HCT116 (cell line): ENCODE data around the gene PRKD2.

ENCODE experiments used
- EGR1 ChIP-seq: IDR thresholded peaks from 2 replicates; pipeline ENCODE4 v1.6.1; 2012; ENCODE audit warnings: low read depth
- EZH2 ChIP-seq: fragments of 200-600 bp; sonication (generic); IDR thresholded peaks from 2 replicates; pipeline ENCODE4 v1.6.1; 2017; ENCODE audit warnings: antibody characterized with exemption, mixed run types
- EZH2phosphoT487 ChIP-seq: fragments of 200-600 bp; IDR thresholded peaks from 2 replicates; pipeline ENCODE4 v1.6.1; 2018; ENCODE audit warnings: antibody characterized with exemption, borderline replicate concordance
- JUND ChIP-seq: IDR thresholded peaks from 2 replicates; pipeline ENCODE4 v1.6.1; 2012
- MAX ChIP-seq: IDR thresholded peaks from 2 replicates; pipeline ENCODE4 v1.6.1; 2012
- POLR2A ChIP-seq: IDR thresholded peaks from 2 replicates; pipeline ENCODE4 v1.7.0; 2011; ENCODE audit warnings: borderline replicate concordance; ENCODE audit not compliant: insufficient read depth, insufficient read length; ENCODE audit errors: extremely low read depth
- SIN3A ChIP-seq: IDR thresholded peaks from 2 replicates; pipeline ENCODE4 v1.6.1; 2012; ENCODE audit warnings: low read depth
- ZFX ChIP-seq: fragments of 450-650 bp; IDR thresholded peaks from 2 replicates; pipeline ENCODE4 v1.6.1; 2017
- TF ChIP-seq, protein P1 (sequence below), 3 experiments: fragments of 200-600 bp in 1 of 3; sonication (generic) in 1 of 3; IDR thresholded peaks in 2 of 3; conservative IDR thresholded peaks in 1 of 3; 2 replicates each; pipeline ENCODE4 v1.5.1; 2012 to 2017; ENCODE audit warnings: low read depth in 2 of 3, low read length in 2 of 3, antibody characterized with exemption in 1 of 3, borderline replicate concordance in 1 of 3, control low read depth in 1 of 3, mild to moderate bottlenecking in 1 of 3, mixed read lengths in 1 of 3, mixed run types in 1 of 3, moderate library complexity in 1 of 3; ENCODE audit not compliant: insufficient read depth in 1 of 3

- TF ChIP-seq ZFX = no peak
- no peak for TF ChIP-seq EZH2
- TF ChIP-seq, protein P1, sequence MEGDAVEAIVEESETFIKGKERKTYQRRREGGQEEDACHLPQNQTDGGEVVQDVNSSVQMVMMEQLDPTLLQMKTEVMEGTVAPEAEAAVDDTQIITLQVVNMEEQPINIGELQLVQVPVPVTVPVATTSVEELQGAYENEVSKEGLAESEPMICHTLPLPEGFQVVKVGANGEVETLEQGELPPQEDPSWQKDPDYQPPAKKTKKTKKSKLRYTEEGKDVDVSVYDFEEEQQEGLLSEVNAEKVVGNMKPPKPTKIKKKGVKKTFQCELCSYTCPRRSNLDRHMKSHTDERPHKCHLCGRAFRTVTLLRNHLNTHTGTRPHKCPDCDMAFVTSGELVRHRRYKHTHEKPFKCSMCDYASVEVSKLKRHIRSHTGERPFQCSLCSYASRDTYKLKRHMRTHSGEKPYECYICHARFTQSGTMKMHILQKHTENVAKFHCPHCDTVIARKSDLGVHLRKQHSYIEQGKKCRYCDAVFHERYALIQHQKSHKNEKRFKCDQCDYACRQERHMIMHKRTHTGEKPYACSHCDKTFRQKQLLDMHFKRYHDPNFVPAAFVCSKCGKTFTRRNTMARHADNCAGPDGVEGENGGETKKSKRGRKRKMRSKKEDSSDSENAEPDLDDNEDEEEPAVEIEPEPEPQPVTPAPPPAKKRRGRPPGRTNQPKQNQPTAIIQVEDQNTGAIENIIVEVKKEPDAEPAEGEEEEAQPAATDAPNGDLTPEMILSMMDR (IDR thresholded peaks at IDR 0.05 in 2 of 3, conservative IDR thresholded peaks at IDR 0.05 in 1 of 3; ENCODE audit: borderline replicate concordance in 1 of 3, insufficient read depth in 1 of 3, low read depth in 2 of 3, low read length in 2 of 3) = no peak
- no peak for TF ChIP-seq JUND
- no peak for TF ChIP-seq POLR2A
- TF ChIP-seq MAX = no peak
- TF ChIP-seq EZH2phosphoT487 = no peak
- no peak for TF ChIP-seq SIN3A
- TF ChIP-seq EGR1 = no peak
These were observed 23.2 kb downstream of the PRKD2 start for GRCh38 chr19:46693760-46694159.
